GM18873 (cell line): ENCODE data around the gene KDM5A.
"Not testable (repeated sequence)": the region's sequence is repeated elsewhere in the genome, so short reads cannot be mapped to it uniquely, and the experiment has no call there.

Experiments used
- ATAC-seq: cut with Tn5 transposase; IDR thresholded peaks from one replicate; pipeline ENCODE4 v1.9.1; 2021; ENCODE audit warnings: mild to moderate bottlenecking, moderate library complexity, moderate number of reproducible peaks; ENCODE audit not compliant: unreplicated experiment, low FRiP score

The KDM5A gene

DNA sequence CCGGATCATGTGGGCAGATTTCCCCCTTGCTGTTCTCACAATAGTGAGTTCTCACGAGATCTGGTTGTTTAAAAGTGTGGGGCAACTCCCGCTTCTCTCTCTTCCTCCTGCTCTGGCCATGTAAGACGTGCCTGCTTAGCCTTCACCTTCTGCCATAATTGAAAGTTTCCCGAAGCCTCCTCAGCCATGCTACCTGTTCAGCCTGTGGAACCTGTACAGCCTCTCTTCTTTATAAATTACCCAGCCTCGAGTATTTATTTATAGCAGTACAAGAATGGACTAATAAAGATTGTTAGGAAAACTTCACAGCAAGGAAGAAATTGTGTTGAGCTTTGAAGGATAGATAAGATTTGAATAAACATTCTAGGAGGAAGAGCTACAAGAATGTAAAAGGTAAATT lies 52.1 kb downstream of the KDM5A start:
- ATAC-seq: no peak

DNA sequence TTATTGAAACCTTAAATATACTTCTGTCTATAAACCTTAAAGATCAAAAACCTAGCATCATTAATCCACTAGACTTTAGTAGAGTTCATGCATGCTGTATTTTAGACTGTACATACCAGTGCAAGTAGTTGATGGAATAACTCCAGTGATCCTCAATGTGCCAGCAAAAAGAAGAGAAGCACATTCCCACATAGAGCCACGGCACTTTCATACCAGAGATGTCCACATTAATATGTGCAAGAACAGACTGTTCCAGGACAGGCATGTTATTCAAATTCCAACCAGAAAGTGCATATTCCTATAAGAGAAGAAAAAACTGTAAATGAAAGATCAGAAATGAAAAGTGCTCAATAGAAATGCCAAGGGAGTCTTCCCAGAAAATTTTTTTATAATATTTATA lies 55.0 kb downstream of the KDM5A start:
- no peak for ATAC-seq

GRCh38 chr12:332581-333205 lies 56.4 kb downstream of the KDM5A start:
- no peak for ATAC-seq

GRCh38 chr12:331287-331686 lies 57.8 kb downstream of the KDM5A start:
- no peak for ATAC-seq

DNA sequence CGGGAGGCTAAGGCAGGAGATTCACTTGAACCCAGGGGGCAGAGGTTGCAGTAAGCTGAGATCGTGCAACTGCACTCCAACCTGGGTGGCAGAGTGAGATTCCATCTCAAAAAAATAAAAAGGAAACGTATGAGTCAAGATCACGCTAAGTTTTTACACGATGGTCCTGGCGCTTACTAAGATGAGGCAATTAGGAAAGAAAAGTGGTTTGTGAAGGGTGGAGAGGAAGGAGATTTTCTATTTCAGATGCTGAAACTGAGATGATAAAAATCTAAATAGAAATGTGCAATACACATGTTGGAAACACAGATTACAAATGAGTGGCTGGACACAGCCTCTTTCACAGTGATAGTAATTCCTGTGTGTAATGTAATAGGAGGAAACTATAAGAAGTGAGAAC lies 63.2 kb downstream of the KDM5A start:
- ATAC-seq: no peak

- ATAC-seq: no peak
These were observed 65.6 kb downstream of the KDM5A start for GRCh38 chr12:323507-323906.

GRCh38 chr12:321606-322326 lies 67.4 kb downstream of the KDM5A start:
- no peak for ATAC-seq

GRCh38 chr12:318759-319515 lies 70.2 kb downstream of the KDM5A start:
- ATAC-seq: no peak

DNA sequence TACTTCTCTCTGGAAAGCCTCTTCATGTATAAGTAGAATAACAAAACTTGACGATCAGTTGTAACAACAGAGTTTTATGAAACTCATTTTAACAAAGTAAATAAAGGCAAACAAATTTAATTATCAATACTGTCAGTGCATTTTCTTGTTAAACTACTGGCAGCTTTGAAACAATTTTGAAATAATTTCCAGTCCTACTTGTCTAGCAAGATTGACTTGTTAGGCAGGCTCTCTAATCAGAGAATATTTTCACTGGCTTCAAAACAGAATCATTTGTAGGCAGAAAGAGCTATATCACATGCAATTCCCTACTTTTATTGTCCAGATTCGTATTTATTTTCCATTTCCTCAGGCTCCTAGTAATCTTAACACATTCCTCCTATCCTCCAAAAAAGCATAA lies 80.6 kb downstream of the KDM5A start:
- no peak for ATAC-seq

- no peak for ATAC-seq
These were observed 81.7 kb downstream of the KDM5A start for GRCh38 chr12:307406-307805.

DNA sequence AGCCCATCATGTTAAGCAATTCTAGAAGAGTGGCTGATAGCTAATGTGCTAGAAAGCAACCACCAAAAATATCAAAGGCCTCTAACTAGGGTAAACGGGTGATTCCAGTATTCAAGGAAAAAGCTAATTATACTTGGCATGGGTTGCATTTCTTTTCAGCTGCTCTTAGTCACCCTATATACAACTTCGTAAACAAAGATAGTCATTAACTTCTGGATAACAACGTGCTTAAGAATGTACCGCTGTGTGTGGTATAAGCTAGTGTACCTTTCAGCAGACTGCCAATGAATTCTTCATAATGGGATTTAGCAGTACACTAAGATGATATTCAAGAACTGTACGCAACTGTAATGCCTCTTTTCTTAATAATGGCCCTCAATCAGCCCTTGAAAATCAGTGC lies 84.3 kb downstream of the KDM5A start:
- no peak for ATAC-seq

GRCh38 chr12:302766-303165 lies 86.4 kb downstream of the KDM5A start:
- not testable (repeated sequence) for ATAC-seq

GRCh38 chr12:300166-300565 lies 89.0 kb downstream of the KDM5A start:
- ATAC-seq: not testable (repeated sequence)

GRCh38 chr12:299511-299910 lies 89.6 kb downstream of the KDM5A start:
- not testable (repeated sequence) for ATAC-seq

DNA sequence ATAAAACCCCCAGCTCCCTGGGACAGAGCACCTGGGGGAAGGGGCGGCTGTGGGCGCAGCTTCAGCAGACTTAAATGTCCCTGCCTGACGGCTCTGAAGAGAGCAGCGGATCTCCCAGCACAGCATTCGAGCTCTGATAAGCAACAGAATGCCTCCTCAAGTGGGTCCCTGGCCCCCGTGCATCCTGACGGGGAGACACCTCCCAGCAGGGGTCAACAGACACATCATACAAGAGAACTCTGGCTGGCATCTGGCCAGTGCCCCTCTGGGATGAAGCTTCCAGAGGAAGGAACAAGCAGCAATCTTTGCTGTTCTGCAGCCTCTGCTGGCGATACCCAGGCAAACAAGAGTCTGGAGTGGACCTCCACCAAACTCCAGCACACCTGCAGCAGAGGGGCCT lies 91.1 kb downstream of the KDM5A start:
- not testable (repeated sequence) for ATAC-seq

DNA sequence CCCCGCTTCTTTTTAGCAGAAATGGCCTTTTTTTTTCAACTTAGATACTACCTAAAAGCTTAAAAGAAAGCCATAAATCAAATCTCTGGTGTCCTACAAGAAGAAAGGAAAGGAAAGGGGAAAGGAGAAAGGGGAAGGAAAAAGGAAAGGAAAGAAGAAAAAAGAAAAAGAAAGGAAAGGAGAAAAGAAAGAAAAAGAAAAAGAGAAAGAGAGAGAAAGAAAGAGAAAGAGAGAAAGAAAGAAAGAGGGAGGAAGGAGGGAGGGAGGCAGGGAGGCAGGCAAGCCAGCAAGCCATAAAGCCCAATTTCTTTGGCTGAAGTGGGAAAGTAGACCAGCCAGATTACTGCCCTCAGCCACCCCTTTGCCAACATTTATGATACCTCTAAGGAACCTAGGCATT lies 94.0 kb downstream of the KDM5A start:
- no peak for ATAC-seq

DNA sequence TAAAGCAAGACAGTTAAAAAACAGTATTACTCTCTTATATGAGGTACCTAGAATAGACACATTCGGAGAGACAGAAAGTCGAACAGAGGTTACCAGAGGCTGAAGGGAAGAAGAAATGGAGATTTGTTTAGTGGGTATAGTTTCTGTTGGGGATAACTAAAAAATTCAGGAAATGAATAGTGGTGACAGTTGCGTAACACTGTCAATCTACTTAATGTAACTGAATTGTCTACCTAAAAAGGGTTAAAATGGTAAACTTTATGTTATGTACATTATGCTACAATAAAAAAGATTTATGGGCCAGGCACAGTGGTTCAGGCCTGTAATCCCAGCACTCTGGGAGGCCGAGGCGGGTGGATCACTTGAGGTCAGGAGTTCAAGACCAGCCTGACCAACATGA lies 95.9 kb downstream of the KDM5A start:
- ATAC-seq: no peak

GRCh38 chr12:292186-292585 lies 96.9 kb downstream of the KDM5A start:
- ATAC-seq: no peak

DNA sequence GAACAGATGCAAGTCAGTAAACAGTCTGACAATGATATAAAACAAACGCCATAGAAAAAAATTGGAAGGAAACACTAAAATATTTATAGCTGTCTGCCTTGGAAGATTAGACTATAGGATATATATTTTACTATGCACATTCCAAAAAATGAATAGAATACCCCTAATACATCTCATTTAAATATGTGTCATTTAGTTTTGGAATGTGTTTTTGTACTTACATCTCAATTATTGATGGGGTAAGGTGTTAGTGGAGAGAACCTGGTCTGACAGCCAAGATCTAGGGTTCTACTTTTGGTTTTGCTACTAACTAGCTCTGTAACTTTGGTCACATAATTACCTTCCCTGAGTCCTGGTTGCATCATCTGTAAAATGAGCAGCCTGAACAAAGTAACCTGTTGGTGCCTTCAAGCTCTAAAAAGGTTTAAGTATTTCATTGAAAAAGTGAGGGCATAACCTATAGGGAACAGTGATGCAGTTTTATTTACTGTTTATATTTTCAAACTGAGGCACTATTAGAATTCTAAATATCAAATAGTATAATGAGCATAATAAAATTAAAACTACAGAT lies 97.9 kb downstream of the KDM5A start:
- ATAC-seq: no peak

DNA sequence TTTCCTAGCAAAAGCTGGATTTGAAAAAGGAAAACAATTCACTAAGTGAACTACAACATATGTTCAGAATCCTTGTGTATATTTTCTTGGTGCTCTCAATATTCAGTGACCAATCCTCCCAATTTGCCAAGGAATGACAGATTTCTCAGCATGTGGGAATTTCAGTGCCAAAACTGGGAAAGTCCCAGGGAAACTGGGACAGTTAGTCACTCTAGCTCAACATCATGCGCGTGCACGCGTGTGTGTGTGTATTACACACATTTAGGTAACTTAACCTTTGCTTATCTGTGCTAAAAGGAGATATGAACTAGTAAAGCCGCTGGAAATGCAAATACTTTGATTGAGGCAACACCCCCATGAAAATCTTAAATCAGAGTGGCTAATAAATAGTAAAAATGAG lies 100.4 kb downstream of the KDM5A start:
- ATAC-seq: no peak
